DMS114 treated with DMSO at 0.1 percent for 48 hours (cell line): ENCODE results near the gene SLAMF8.

Experiments
- DNase-seq: peaks from one replicate; lab custom pipeline; 2025; ENCODE audit not compliant: unreplicated experiment; lab: John Stamatoyannopoulos, UW

The SLAMF8 gene

DNA sequence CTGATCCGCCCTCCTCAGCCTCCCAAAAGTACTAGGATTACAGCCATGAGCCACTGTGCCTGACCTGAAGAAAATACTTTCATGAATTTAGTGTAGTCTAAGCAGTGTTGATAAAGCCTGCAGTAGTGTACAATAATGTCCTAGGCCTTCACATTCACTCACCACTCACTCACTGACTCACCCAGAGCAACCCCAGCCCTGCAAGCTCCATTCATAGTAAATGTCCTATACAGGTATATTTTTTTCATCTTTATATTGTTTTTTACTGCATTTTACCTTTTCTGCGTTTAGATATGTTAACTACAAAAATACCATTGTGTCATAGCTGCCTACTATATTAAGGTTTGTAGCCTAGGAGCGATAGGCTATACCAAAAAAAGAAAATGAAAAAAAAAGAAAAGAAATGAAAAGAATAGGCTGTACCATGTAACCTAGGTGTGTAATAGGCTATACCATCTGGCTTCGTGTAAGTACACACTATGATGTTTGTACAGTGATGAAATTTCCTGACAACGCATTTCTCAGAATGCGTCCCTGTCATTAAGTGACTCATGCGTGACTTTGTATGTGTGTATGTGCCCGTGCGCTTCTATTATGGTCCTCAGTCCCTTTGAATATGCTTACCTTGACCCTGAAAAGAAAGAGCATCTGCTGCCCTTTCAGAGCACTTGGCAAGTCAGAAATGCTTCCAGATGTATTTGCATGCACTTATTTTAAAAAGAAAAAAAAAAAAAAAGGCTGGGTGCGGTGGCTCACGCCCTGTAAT lies 9.2 kb upstream of the SLAMF8 start:
- no peak for DNase-seq

- DNase-seq = no peak
Observed at GRCh38 chr1:159821171-159821867, 5.4 kb upstream of the SLAMF8 start.

DNA sequence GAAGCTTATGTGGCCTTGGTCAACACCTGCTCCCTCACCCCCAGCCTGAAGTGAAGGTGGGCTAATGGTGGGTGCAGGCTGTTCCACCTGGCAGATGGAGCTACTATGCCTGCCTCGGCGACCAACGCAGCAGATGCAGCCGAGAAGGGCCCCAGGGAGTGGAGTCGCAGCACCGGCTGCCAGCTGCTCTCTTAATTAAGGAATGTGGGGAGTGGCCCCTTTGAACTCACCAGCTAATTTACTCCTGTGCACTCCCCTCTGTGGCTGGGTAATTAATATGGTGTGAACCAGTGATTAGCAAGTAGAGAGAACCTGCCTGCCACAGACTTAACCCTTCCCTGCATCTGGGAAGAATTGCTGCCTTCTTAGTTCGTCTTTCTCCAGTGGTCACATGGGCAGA lies 3.3 kb upstream of the SLAMF8 start:
- DNase-seq = no peak

DNA sequence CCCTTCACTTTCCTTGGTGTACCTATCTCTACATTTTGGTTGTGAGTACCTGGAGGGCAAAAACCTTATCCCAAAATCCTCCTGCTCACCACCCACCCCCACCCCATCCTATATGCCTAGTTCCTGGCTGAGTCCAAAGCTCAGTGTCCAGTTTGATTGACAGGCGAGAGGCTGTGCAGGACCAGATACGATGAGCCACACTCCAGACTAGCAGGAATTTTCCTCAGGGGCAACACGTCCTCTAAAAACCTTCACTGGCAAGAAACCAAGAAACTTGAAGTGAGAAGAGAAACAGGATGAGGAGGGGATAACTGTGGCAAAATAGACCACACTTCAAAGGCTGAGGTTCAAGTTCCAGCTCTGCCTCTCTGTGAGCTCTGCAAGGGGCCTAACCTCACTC lies 1.1 kb upstream of the SLAMF8 start:
- DNase-seq = no peak

DNA sequence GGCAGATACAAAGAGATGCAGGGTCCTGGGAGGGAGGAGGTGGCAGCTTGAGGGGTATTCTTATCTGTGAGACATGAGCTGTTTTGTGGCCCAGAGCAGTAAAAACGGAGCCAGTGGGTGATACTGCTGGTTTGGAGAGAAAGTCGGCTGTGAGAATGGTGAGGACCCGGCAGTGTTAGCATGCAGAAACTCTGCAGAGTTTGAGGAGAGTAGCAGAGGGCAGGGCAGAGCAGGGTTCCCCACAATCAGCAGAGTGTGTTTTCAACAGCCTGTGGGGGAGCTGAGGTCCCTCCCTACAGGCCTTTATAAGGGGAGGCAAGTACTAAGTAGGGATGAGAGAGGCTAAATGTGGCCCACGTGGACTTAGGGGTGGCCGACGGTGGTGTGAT lies 423 bp downstream of the SLAMF8 start:
- DNase-seq = no peak

DNA sequence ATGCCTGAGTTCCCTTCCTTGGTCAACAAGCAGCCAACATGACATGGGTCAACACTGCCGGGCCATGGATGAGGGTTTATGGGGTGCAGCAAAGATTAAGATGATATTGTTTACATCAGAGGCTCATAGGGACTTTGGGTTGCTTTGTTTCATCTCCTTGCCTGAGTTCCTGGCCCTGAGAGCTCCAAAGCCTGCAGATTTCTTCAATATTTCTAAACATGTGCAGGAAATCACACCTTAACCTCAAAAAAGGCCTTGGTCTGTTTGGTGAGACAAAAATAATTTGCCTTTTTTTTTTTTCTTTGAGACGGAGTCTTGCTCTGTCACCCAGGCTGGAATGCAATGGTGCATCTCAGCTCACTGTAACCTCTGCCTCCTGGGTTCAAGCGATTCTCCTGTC lies 876 bp downstream of the SLAMF8 start:
- DNase-seq = no peak

DNA sequence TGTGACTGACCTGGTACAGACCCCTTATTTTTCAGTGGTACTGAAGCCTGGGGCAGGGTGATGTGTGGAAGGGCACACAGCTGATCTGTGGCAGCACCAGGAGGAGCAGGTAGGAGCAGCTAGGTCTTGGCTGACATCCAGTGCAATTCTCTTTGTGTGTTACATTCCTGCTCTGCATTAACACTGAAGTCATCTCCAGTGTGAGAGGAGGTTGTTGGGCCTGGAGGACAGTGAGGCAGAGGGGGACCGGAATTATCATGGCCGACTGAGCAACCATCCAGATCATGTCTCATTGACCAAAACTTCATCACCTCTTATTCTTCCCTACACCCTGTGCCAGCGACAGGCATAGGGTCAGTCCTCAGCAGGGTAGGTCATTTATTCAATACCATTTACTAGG lies 1.5 kb downstream of the SLAMF8 start:
- no peak for DNase-seq

DNA sequence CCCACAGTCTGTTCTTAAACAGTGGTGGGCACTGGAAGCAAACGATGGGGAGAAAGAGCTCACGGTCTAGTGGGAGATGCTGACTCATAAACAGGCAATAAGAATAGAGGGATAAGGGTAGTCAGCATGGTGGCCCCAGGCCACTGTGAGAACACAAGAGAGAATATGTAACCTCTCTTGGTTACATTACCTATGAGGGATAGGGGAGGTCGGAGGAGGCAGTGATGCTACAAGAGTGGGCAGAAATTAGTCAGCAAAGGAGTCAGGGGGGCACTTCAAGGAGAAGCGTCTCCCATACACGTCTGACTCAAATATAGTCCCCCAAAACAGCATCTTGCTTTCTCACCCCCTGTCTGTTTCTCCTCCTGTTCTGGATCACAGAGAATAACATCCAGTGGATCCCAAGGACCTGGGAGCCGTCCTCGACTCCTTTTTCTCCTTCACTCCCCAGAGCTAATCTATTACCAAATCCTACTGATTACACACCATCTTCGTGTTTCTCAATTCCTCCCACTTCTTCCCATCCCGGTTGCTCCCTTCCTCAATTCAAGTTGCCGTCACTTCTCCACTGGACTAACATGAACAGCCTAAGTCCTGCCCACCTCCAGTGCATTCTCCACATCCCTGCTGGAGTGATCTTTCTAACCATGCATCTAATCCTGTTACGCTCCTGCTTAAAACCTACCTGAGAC lies 2.1 kb downstream of the SLAMF8 start:
- DNase-seq = no peak

DNA sequence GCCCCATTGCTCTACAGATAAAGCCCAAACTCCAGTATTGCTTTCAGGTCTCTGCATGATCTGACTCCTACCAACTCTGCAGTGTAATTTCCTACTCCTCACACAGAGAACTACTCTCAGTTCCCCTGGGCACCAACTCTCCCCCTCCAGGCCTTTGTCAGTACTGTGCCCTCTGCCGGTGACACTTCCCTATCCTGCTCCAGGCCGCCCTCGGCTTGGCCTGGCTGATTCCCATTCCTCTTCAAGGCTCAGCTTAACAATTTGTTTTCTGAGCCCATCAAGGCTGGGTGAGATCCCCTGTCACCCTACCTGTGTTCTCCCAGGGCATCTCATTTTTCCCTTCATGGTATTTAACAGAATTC lies 2.6 kb downstream of the SLAMF8 start:
- DNase-seq = no peak

DNA sequence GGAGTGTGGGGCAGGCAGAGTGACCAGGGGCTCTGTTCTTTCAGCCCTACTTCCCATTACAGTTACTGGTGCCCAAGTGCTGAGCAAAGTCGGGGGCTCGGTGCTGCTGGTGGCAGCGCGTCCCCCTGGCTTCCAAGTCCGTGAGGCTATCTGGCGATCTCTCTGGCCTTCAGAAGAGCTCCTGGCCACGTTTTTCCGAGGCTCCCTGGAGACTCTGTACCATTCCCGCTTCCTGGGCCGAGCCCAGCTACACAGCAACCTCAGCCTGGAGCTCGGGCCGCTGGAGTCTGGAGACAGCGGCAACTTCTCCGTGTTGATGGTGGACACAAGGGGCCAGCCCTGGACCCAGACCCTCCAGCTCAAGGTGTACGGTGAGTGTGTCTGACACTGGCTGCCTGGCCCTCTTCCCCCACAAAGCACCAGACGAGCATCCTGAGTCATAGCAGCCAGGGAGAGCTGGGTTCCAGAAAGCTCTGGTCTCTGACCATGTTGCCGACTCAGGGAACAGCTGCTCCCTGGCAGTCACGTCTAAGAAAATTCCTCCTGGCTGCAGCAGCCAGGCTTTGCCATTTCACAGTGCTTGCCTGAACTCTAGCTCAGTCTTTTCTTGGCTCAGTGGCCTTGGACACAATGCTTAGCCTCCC lies 3.3 kb downstream of the SLAMF8 start:
- DNase-seq = no peak

DNA sequence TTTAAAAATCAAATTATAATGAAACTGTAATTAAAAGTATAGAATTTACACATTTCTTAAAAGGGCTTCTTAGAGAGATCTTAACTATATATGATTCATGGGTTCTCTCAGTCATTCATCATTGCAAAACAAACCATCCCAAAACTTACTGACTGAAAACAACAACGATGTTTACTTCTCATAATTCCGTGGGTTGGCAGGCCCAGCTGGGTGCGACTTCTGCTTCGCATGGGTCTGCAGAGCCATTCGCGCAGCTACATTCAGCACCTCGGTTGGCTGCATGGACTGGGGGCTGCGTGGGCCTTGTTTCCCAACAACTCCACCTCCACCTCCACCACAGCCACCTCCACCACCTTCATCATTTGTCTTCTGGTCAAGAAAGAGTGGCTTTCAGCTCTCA lies 4.0 kb downstream of the SLAMF8 start:
- no peak for DNase-seq

GRCh38 chr1:159831412-159832141 lies 4.9 kb downstream of the SLAMF8 start:
- no peak for DNase-seq

- DNase-seq = no peak
Observed at GRCh38 chr1:159832309-159832708, 5.6 kb downstream of the SLAMF8 start.

DNA sequence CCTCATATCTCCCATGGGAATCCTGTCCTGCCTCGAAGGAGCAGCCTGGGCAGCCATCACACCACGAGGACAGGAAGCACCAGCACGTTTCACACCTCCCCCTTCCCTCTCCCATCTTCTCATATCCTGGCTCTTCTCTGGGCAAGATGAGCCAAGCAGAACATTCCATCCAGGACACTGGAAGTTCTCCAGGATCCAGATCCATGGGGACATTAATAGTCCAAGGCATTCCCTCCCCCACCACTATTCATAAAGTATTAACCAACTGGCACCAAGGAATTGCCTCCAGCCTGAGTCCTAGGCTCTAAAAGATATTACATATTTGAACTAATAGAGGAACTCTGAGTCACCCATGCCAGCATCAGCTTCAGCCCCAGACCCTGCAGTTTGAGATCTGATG lies 8.7 kb downstream of the SLAMF8 start:
- DNase-seq = no peak

DNA sequence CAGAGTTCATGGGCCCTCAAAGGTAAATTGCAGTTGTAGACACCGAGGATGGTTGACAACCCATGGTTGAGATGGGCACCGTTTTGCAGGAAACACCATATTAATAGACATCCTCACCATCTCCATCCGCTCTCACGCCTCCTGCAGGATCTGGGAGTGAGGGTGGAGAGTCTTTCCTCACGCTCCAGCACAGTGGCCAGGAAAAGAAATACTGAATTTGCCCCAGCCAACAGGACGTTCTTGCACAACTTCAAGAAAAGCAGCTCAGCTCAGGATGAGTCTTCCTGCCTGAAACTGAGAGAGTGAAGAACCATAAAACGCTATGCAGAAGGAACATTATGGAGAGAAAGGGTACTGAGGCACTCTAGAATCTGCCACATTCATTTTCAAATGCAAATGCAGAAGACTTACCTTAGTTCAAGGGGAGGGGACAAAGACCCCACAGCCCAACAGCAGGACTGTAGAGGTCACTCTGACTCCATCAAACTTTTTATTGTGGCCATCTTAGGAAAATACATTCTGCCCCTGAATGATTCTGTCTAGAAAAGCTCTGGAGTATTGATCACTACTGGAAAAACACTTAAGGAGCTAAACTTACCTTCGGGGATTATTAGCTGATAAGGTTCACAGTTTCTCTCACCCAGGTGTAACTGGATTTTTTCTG lies 9.3 kb downstream of the SLAMF8 start:
- DNase-seq = no peak

DNA sequence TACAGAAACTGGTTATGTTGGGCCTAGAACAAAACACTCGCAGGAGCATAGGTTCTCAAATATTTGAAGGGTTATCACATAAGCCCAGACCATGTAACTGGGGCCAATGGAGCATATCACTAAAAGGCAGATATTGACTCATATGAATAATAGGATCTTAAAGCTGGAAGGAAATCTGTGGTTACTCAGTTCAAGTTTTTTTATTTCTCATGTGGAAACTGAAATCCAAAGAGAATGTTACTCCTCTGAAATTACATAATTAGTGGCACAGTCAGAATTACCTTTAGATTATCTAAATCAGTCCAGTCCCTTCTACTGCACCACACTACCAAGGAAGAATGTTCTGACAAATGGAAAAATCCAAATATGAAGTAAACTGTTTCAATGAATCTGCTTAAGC lies 12.0 kb downstream of the SLAMF8 start:
- no peak for DNase-seq

GRCh38 chr1:159839116-159839849 lies 12.6 kb downstream of the SLAMF8 start:
- DNase-seq = no peak

GRCh38 chr1:159841749-159842148 lies 15.1 kb downstream of the SLAMF8 start:
- no peak for DNase-seq

GRCh38 chr1:159843459-159843858 lies 16.8 kb downstream of the SLAMF8 start:
- DNase-seq = no peak
